CD4-positive, alpha-beta T cell (primary cell): ENCODE results near the gene ZNF544. TPM values are rescaled to one million over a fixed set of nuclear protein-coding genes. Genes with fewer than 3 reads are reported as not detected.

ENCODE experiments used
- ATAC-seq: fragments of 200-7000 bp; cut with Tn5 transposase; one replicate; pipeline ENCODE4 v1.10.0; 2022; ENCODE audit warnings: mild to moderate bottlenecking; ENCODE audit not compliant: poor library complexity
- CTCF ChIA-PET: fragments of 350-600 bp; sonication (Branson Sonifier 250); formaldehyde crosslinking; loops from one replicate; lab custom pipeline; 2021; ENCODE audit warnings: antibody characterized with exemption, inconsistent platforms; lab: Charles Lee
- POLR2A ChIA-PET: fragments of 350-600 bp; sonication (Branson Sonifier 250); formaldehyde crosslinking; loops from one replicate; lab custom pipeline; 2021; ENCODE audit warnings: antibody characterized with exemption, inconsistent platforms; lab: Charles Lee
- DNase-seq, 14 experiments: peaks; one replicate each; pipeline ENCODE4 v3.0.0-alpha.2; 2013 to 2020; ENCODE audit warnings: mixed read lengths in 2 of 14
- H3K27ac ChIP-seq, 2 donors: one replicate each; pipeline versions ENCODE4 v1.5.1 to v1.7.0; 2013; ENCODE audit warnings: low read length in 2 of 2, low read depth in 1 of 2, mild to moderate bottlenecking in 1 of 2
- H3K27me3 ChIP-seq, 2 experiments: 1 replicate in 1 of 2; 2 replicates in 1 of 2; pipeline versions ENCODE4 v1.6.1 to v1.7.0; 2013; ENCODE audit warnings: low read length in 2 of 2, control low read depth in 1 of 2, mild to moderate bottlenecking in 1 of 2, moderate library complexity in 1 of 2; ENCODE audit not compliant: insufficient read depth in 2 of 2, control insufficient read depth in 1 of 2
- H3K36me3 ChIP-seq: one replicate; pipeline ENCODE4 v1.6.1; 2013; ENCODE audit warnings: low read length, control low read depth; ENCODE audit not compliant: insufficient read depth
- H3K4me1 ChIP-seq: one replicate; pipeline ENCODE4 v1.6.1; 2013; ENCODE audit warnings: low read length, control low read depth; ENCODE audit not compliant: insufficient read depth
- H3K4me3 ChIP-seq: one replicate; pipeline ENCODE4 v1.5.1; 2013; ENCODE audit warnings: mild to moderate bottlenecking, low read length, moderate library complexity
- H3K9me3 ChIP-seq, 2 experiments: 1 replicate in 1 of 2; 2 replicates in 1 of 2; pipeline versions ENCODE4 v1.6.1 to v1.7.0; 2013; ENCODE audit warnings: low read length in 2 of 2, mild to moderate bottlenecking in 2 of 2, control low read depth in 1 of 2, moderate library complexity in 1 of 2; ENCODE audit not compliant: control insufficient read depth in 1 of 2, insufficient read depth in 1 of 2
- H3K27ac Mint-ChIP-seq: one replicate; pipeline ENCODE4 v1.8.0; 2020; ENCODE audit warnings: mixed read lengths
- H3K27me3 Mint-ChIP-seq: one replicate; pipeline ENCODE4 v1.8.0; 2021; ENCODE audit warnings: mixed read lengths
- H3K36me3 Mint-ChIP-seq: one replicate; pipeline ENCODE4 v1.8.0; 2021; ENCODE audit warnings: low read depth, mixed read lengths
- H3K4me1 Mint-ChIP-seq: one replicate; pipeline ENCODE4 v1.8.0; 2021; ENCODE audit warnings: low read depth, mixed read lengths
- H3K4me3 Mint-ChIP-seq: one replicate; pipeline ENCODE4 v1.8.0; 2020; ENCODE audit warnings: mild to moderate bottlenecking, mixed read lengths
- H3K9me3 Mint-ChIP-seq: one replicate; pipeline ENCODE4 v1.8.0; 2020; ENCODE audit warnings: mixed read lengths
- CTCF ChIP-seq: fragments of 200-600 bp; IDR thresholded peaks from one replicate; pipeline ENCODE4 v1.8.0; 2022; ENCODE audit warnings: antibody characterized with exemption, mild to moderate bottlenecking
- intact Hi-C, 2 experiments: fragments of 100-400 bp; cut with DNase I in 1 of 2; cut with micrococcal nuclease in 1 of 2; formaldehyde crosslinking; loops; one replicate each; pipeline versions ENCODE4 v1.15.1 to v1.9.0; 2023 to 2025; cut with DNase I, micrococcal nuclease
- polyA plus RNA-seq, 2 donors: library from polyadenylated mRNA; unstranded; fragments of 120-200 nt; gene quantifications; one replicate each; pipeline ENCODE4 v1.2.1, GENCODE V29; 2013
- total RNA-seq, 174 experiments: library from RNA in 2 of 174; stranded (reverse) in 2 of 174; gene quantifications; one replicate each; pipeline ENCODE4 v1.2.3 and lab custom pipeline; 2021 to 2026

Gene ZNF544
- 1 to 10 TPM; 6.3 to 7.2 TPM for total RNA-seq
- polyA plus RNA-seq (2013, experiment 1 of 2), result 22.0 TPM
- polyA plus RNA-seq (2013, experiment 2 of 2), result 23.1 TPM
- total RNA-seq (lab: John Stamatoyannopoulos, UW), result 8.7 to 56.3 (median 36.6) reads per million in 172 experiments

GRCh38 chr19:58228585-58229254 lies at the start of gene ZNF544:
TSS of gene ZNF544 (plus strand) at chr19:58228914. CDS start at chr19:58244024, 15,110 bp downstream.
- H3K27me3 ChIP-seq, result no peaks in the 10 kb centered on the region
- CTCF ChIA-PET, result interaction anchor here (1.0 to 1.2 kb wide), 5 partner anchors 47 to 292 kb away, joined by 3 to 5 read pairs (median 3); partner anchors contain the start of gene ZNF497
- DNase-seq (peak in 13 of 14 experiments; percentile 7 to 67 (median 45)), ATAC-seq (peak; percentile 79)
- Mint-ChIP-seq H3K27me3 (no peaks in the 10 kb centered on the region), H3K27ac (peak within 1 kb of the TSS; percentile 80), H3K4me1 (peaks cover 46% of the 10 kb centered on the region), H3K4me3 (peak within 1 kb of the TSS; percentile 97), H3K9me3 (peaks cover 26% of the 10 kb centered on the region), H3K36me3 (peaks cover 68% of the 10 kb centered on the region)
- peaks cover 22% of the 10 kb centered on the region for H3K4me1 ChIP-seq
- no peak for TF ChIP-seq CTCF
- POLR2A ChIA-PET, result interaction anchor here (0.8 to 2.7 kb wide), 8 partner anchors 11 to 226 kb away, joined by 3 to 11 read pairs (median 4); partner anchors contain the start of genes ZNF274, ZNF497 and ZNF606
- H3K4me3 ChIP-seq, result peak within 1 kb of the TSS; percentile 85
- peaks cover 38% of the 10 kb centered on the region for H3K36me3 ChIP-seq
- intact Hi-C loops, result loop anchor here (5.0 to 10.0 kb wide), 2 partner anchors 46 to 49 kb away; partner anchors contain the start of gene ZNF8 (in 2 of the 2)
- peaks cover 30 to 51% of the 10 kb centered on the region in 2 experiments for H3K9me3 ChIP-seq
- peak within 1 kb of the TSS; percentile 47 to 63 for H3K27ac ChIP-seq

- Histone ChIP-seq H3K36me3 (peaks cover 22% of the 10 kb centered on the region), H3K27ac (peak overlapping the region; percentile 47 to 100), H3K4me3 (peak overlapping the region; percentile 99), H3K9me3 (peaks cover 77 to 88% of the 10 kb centered on the region in 2 experiments), H3K4me1 (peaks cover 27% of the 10 kb centered on the region), H3K27me3 (no peaks in the 10 kb centered on the region)
- intact Hi-C loops, result loop anchor here (2.0 to 5.0 kb wide), 5 partner anchors 85 to 220 kb away; partner anchors contain the start of genes ERVK3-1 (in 1 of the 2), RPS5 (in 1 of the 2) and ZSCAN18 (in 1 of the 2)
- peak; percentile 52 for TF ChIP-seq CTCF
- no peak for ATAC-seq
- Mint-ChIP-seq H3K4me1 (peaks cover 23% of the 10 kb centered on the region), H3K36me3 (peaks cover 88% of the 10 kb centered on the region), H3K27me3 (no peaks in the 10 kb centered on the region), H3K27ac (peak overlapping the region; percentile 100), H3K4me3 (peak overlapping the region; percentile 97), H3K9me3 (peaks cover 20% of the 10 kb centered on the region)
- peak; percentile 16 to 77 (median 54) for DNase-seq
- ChIA-PET CTCF (interaction anchor here (0.6 to 0.7 kb wide), 2 partner anchors 13 to 46 kb away, joined by 3 read pairs; partner anchors contain the start of gene ZNF544), POLR2A (interaction anchor here (1.1 to 2.8 kb wide), 8 partner anchors 11 to 265 kb away, joined by 3 to 32 read pairs (median 6); partner anchors contain the start of genes ERVK3-1, ZNF417, ZNF497 and ZNF606)
Observed at GRCh38 chr19:58181902-58182576, 46.7 kb upstream of the ZNF544 start.

- Histone ChIP-seq H3K4me1 (peaks cover 27% of the 10 kb centered on the region), H3K27me3 (no peaks in the 10 kb centered on the region), H3K36me3 (peaks cover 27% of the 10 kb centered on the region), H3K4me3 (peak overlapping the region; percentile 99), H3K9me3 (peaks cover 77 to 90% of the 10 kb centered on the region in 2 experiments), H3K27ac (peak overlapping the region; percentile 99 to 100)
- Mint-ChIP-seq H3K4me1 (peaks cover 23% of the 10 kb centered on the region), H3K27me3 (no peaks in the 10 kb centered on the region), H3K4me3 (peak overlapping the region; percentile 97), H3K27ac (peak overlapping the region; percentile 100), H3K36me3 (peaks cover 88% of the 10 kb centered on the region), H3K9me3 (peaks cover 16% of the 10 kb centered on the region)
- DNase-seq (peak in 11 of 14 experiments; percentile 68 to 94 (median 86)), ATAC-seq (peak; percentile 67)
- TF ChIP-seq CTCF, result no peak
- intact Hi-C loops, result loop anchor here (2.0 to 5.0 kb wide), 5 partner anchors 85 to 220 kb away; partner anchors contain the start of genes ERVK3-1 (in 1 of the 2), RPS5 (in 1 of the 2) and ZSCAN18 (in 1 of the 2)
- POLR2A ChIA-PET, result interaction anchor here (0.7 to 2.8 kb wide), 47 partner anchors 10 to 992 kb away, joined by 3 to 32 read pairs (median 5); partner anchors contain the start of genes ERVK3-1, RPS5, ZBTB45 and ZNF135
- CTCF ChIA-PET, result interaction anchor here (0.6 kb wide), 1 partner anchor 13 kb away, joined by 3 read pairs; no protein-coding TSS in a partner anchor
Observed at GRCh38 chr19:58182577-58182988, 46.1 kb upstream of the ZNF544 start.
